Posterior cingulate gyrus (tissue), 11 donors: ENCODE data around the gene GIMD1.
"Not testable (repeated sequence)": the region's sequence is repeated elsewhere in the genome, so short reads cannot be mapped to it uniquely, and the experiment has no call there.

Experiments
- DNase-seq, 10 donors: peaks; one replicate each; pipeline versions ENCODE4 v3.0.0 to v3.0.0-alpha.2; 2020 to 2021; ENCODE audit warnings: mixed read lengths in 3 of 10
- intact Hi-C: fragments of 100-400 bp; cut with DNase I; formaldehyde crosslinking; loops from one replicate; pipeline ENCODE4 v1.15.1; 2023

The GIMD1 gene

DNA sequence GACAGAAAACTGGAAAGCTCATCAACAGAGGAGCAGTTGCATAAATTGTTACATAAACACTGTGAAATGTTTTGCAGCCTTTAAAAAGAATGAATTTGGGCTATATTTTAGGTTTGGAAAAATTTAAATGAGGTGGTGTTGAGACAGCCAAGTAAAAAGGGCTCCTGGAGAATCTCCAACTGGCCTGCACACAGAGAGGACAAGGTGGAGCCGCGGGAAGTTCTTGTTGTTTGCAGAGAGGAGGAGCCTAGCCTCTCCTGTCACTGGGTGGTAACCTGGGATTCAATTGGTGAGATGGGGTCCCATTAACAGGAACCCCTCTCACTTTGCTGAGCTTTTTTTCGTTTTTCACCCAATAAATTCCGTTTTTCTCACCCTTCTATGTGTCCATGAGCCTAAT is 13.4 kb downstream of the GIMD1 start:
- intact Hi-C loops: no loop called here
- DNase-seq: peak in 4 of 10 donors; percentile 12 to 82 (median 61)

- no peak for DNase-seq
- intact Hi-C loops: no loop called here
These were observed 14.8 kb downstream of the GIMD1 start for GRCh38 chr4:106353786-106354185.

- intact Hi-C loops: no loop called here
- no peak for DNase-seq
These were observed 17.6 kb downstream of the GIMD1 start for GRCh38 chr4:106351016-106351415.

GRCh38 chr4:106347167-106347566 is 21.4 kb downstream of the GIMD1 start:
- no peak for DNase-seq
- intact Hi-C loops: no loop called here

GRCh38 chr4:106344647-106344970 is 24.0 kb downstream of the GIMD1 start:
- DNase-seq: no peak
- intact Hi-C loops: no loop called here

DNA sequence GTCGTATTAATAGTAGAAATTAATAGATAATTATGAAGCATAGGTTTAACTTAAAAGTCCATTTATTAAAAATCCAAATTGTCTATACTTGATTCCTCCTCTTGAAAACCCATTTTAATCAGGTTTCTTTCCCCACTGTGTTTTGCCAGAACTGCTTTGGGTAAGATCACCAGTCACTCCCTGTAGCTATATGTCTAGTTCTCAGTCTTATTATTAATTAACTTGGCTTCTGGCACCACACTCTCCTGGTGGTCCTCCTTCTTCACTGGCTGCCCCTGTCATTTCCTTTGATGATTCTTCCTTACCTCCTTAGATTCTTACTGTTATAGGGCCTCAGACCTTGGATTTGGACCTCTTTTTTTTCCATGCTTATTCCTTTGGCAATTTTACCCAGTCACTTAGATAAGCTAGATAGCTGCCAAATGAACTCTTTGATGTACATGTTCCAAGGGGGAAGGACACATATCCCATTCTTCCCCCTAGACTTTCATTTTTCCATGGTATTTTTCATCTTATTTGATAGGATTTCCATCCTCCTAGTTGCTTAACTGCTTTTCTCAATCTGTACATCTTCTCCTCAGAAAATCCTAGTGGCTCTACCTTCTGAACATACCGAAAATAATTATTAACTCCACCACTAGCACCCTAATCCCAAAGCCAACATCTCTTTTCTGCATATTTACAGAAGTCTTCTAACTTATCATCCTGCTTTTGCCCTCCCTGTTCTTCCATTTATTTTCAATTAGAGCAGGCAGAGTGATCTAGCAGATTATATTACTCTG is 24.5 kb downstream of the GIMD1 start:
- no peak for DNase-seq
- intact Hi-C loops: no loop called here

DNA sequence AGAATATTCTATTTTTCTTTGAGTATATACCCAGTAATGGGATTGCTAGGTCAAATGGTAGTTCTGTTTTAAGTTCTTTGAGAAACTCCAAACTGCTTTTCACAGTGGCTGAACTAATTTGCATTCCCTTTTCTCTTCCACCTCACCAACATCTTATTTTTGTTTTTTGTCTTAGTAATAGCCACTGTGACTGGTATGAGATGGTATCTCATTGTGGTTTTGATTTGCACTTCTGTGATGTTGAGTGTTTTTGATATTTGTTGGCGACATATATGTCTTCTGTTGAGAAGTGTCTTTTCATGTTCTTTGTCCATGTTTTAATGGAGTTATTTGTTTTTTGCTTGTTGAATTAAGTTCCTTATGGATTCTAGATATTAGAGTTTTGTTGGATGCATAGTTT is 27.8 kb downstream of the GIMD1 start:
- intact Hi-C loops: no loop called here
- no peak for DNase-seq

DNA sequence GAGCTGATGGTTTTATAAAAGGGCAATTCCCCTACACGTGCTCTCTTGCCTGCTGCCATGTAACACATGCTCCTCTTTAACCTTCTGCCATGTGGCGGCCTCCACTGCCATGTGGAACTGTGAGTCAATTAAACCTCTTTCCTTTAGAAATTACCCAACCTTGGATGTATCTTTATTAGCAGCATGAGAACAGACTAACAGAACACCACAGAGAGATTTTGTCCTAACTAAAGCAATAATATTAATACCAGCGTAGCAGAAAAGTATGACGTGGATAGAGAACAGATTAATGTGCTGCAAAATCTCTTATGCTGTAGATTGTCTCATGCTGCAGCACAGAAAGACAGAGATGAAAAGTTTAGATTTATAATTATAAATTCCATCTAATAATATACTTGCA is 29.1 kb downstream of the GIMD1 start:
- DNase-seq: no peak
- intact Hi-C loops: no loop called here

DNA sequence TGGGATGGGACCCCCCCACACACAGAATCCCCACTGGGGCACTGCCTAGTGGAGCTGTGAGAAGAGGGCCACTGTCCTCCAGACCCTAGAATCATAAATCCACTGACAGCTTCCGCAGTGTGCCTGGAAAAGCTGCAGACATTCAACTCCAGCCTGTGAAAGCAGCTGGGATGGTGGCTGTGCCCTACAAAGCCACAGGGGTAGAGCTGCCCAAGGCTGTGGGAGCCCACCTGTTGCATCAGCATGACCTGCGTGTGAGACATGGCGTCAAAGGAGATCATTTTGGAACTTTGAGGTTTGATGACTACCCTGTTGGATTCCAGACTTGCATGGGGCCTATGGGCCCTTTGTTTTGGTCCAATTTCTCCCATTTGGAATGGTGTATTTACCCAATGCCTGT is 29.9 kb downstream of the GIMD1 start:
- intact Hi-C loops: no loop called here

GRCh38 chr4:106337916-106338315 is 30.7 kb downstream of the GIMD1 start:
- no peak for DNase-seq
- intact Hi-C loops: no loop called here

More for the DNA sequence above, 29.9 kb downstream of the GIMD1 start:
- peak in 1 of 10 donors; percentile 50 for DNase-seq

GRCh38 chr4:106336618-106337017 is 32.0 kb downstream of the GIMD1 start:
- intact Hi-C loops: no loop called here
- DNase-seq: no peak

DNA sequence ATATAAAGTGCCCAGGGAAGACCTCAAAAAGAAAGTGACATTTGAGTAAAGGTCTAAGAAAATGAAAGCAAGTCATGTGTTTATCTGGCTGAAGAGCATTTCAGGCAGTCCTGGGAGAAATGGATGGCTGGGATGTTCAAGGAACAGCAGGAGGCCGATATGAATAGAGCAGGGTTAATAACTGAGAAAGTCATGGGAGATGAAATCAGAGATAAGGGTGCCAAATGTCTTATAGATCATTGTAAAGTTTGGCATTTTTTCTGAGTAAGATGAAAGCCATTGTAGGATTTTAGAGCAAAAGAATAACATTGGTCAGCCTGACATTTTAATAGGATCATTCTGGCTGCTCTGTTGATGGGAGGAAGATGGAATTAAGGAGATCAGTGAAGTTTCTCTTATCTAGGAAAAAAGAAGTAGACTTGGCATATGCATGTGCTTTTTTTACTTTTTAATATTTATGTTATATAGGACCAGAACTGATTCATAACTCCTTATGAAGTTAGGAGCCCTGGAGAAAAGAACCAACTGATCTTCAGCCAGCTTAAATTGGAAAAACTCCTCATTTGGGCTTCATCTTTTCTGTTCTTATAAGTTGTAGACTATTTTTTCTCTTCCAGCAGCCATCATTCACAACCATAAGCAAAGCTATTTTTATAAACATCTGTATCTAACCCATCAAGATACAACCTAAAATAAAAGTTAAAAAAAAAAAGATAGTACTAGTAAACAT is 33.7 kb downstream of the GIMD1 start:
- intact Hi-C loops: no loop called here

GRCh38 chr4:106333186-106333585 is 35.4 kb downstream of the GIMD1 start:
- intact Hi-C loops: no loop called here
- DNase-seq: no peak

More for the DNA sequence above, 33.7 kb downstream of the GIMD1 start:
- DNase-seq: no peak

DNA sequence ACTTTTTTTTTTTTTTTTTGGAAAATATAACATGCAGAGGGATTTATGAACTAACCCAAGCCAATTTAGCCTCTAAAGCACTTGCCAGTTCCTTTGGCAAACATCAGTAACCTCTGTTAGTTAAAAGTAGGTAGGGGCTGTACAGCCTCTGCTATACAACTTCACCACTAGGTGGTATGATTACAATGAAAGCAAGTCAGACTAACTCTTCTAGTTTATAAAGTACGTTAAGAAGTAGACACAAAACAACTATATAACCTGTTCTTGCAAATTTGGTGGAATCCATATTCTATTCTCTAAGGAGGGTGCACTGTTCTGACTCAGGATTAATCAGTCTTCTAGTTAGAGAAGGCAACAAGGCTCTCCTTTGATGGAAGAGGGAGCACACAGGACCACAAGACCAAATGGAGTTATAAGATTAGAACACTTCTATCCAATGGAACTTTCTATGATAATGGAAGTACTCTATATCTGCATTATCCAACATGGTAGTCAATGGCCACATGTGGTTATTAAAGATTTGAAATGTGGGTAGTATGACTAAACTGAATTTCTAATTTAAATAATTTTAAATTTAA is 39.4 kb downstream of the GIMD1 start:
- intact Hi-C loops: no loop called here
- no peak for DNase-seq

- intact Hi-C loops: no loop called here
- DNase-seq: no peak
These were observed 42.8 kb downstream of the GIMD1 start for GRCh38 chr4:106325800-106326199.

- intact Hi-C loops: no loop called here
- DNase-seq: no peak
These were observed 45.5 kb downstream of the GIMD1 start for GRCh38 chr4:106323119-106323518.

GRCh38 chr4:106321814-106322213 is 46.8 kb downstream of the GIMD1 start:
- DNase-seq, intact Hi-C loops: not testable (repeated sequence)

- intact Hi-C loops: not testable (repeated sequence)
- DNase-seq: peak in 3 of 10 donors; percentile 64 to 82 (median 67)
These were observed 47.4 kb downstream of the GIMD1 start for GRCh38 chr4:106321168-106321567.

DNA sequence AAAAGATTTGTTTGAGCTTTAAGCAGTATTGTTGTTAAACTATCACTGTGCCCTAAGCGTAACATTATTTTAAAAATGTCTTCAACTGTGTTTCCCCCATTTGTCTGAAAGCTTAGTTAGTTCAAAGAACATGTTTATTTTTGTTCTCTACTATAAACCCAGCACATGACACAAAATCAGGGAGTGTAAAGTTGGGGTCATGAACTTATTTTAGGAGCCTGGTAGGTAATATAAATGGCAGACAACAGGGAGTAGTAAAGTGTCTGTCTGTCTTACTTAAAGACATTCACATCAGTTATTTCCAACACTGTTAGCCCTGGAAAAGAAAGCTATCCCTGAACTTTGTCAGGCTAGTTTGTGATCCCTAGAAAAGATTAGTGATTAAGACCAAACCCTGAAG is 48.3 kb downstream of the GIMD1 start:
- no peak for DNase-seq
- intact Hi-C loops: no loop called here

- intact Hi-C loops: no loop called here
- DNase-seq: no peak
These were observed 50.1 kb downstream of the GIMD1 start for GRCh38 chr4:106318511-106318910.

- intact Hi-C loops: no loop called here
- no peak for DNase-seq
These were observed 50.8 kb downstream of the GIMD1 start for GRCh38 chr4:106317815-106318214.
